H1 (cell line): ENCODE results near the gene OR52N2. TPM values are rescaled to one million over a fixed set of nuclear protein-coding genes. Genes with fewer than 3 reads are reported as not detected.

Source experiments
- CTCF ChIA-PET: fragments of 300-600 bp; sonication (Branson Sonifier 250); formaldehyde crosslinking; loops from one replicate; lab custom pipeline; 2021; ENCODE audit not compliant: partially characterized antibody; lab: Charles Lee
- POLR2A ChIA-PET: fragments of 300-600 bp; sonication (Branson Sonifier 250); formaldehyde crosslinking; loops from one replicate; lab custom pipeline; 2021; ENCODE audit warnings: inconsistent platforms; ENCODE audit not compliant: partially characterized antibody; lab: Charles Lee
- DNase-seq, 2 experiments: peaks; one replicate each; pipeline versions ENCODE4 v3.0.0 to v3.0.0-alpha.2; 2010 to 2022; ENCODE audit warnings: low spot score in 2 of 2, low read depth in 1 of 2, mixed read lengths in 1 of 2
- FAIRE-seq: peaks from 2 replicates; lab custom pipeline; 2011; peaks lifted over from hg19 to GRCh38; lab: Jason Lieb, UNC
- H2AFZ ChIP-seq: 2 replicates; pipeline ENCODE4 v1.8.1; 2012; ENCODE audit warnings: low read length, inconsistent platforms
- H2AK5ac ChIP-seq: 2 replicates; pipeline ENCODE4 v1.6.1; 2013; ENCODE audit warnings: low read depth, low read length
- H2BK120ac ChIP-seq: replicated peaks from 2 replicates; pipeline ENCODE3; 2013; ENCODE audit warnings: low read depth, low read length, inconsistent platforms
- H2BK12ac ChIP-seq: 2 replicates; pipeline ENCODE4 v1.6.1; 2013; ENCODE audit warnings: low read depth, low read length
- H2BK15ac ChIP-seq: 2 replicates; pipeline ENCODE4 v1.6.1; 2013; ENCODE audit warnings: low read length
- H2BK20ac ChIP-seq: 2 replicates; pipeline ENCODE4 v1.6.1; 2013; ENCODE audit warnings: low read length
- H2BK5ac ChIP-seq: 2 replicates; pipeline ENCODE4 v1.6.1; 2013; ENCODE audit warnings: low read depth, low read length
- H3K14ac ChIP-seq: 2 replicates; pipeline ENCODE4 v1.6.1; 2013; ENCODE audit warnings: inconsistent platforms; ENCODE audit not compliant: insufficient read length
- H3K18ac ChIP-seq: 2 replicates; pipeline ENCODE4 v1.6.1; 2013; ENCODE audit warnings: low read length; ENCODE audit errors: extremely low read depth
- H3K23ac ChIP-seq: 2 replicates; pipeline ENCODE4 v1.6.1; 2013; ENCODE audit warnings: inconsistent platforms; ENCODE audit not compliant: insufficient read length
- H3K23me2 ChIP-seq: 2 replicates; pipeline ENCODE4 v1.6.1; 2013; ENCODE audit warnings: low read depth, low read length
- H3K27ac ChIP-seq: 2 replicates; pipeline ENCODE4 v1.6.1; 2011; ENCODE audit warnings: low read depth, low read length, inconsistent platforms
- H3K27me3 ChIP-seq, 4 experiments: replicated peaks in 1 of 4; 1 replicate in 1 of 4; 2 replicates in 3 of 4; pipeline versions ENCODE4 v1.6.1 to v1.8.1; 2011 to 2013; ENCODE audit warnings: low read length in 3 of 4, mild to moderate bottlenecking in 3 of 4, inconsistent platforms in 2 of 4, mixed read lengths in 2 of 4, moderate library complexity in 1 of 4; ENCODE audit not compliant: control insufficient read depth in 3 of 4, insufficient read depth in 3 of 4; ENCODE audit errors: extremely low read depth in 1 of 4
- H3K36me3 ChIP-seq, 4 experiments: 2 replicates each; pipeline versions ENCODE4 v1.6.1 to v1.8.1; 2011 to 2013; ENCODE audit warnings: mild to moderate bottlenecking in 4 of 4, low read length in 3 of 4, moderate library complexity in 2 of 4, control low read depth in 1 of 4, inconsistent platforms in 1 of 4; ENCODE audit not compliant: insufficient read depth in 4 of 4, control insufficient read depth in 2 of 4
- H3K4ac ChIP-seq: replicated peaks from 2 replicates; pipeline ENCODE3; 2013; ENCODE audit warnings: low read length, low read depth, mixed read lengths, inconsistent platforms; ENCODE audit not compliant: insufficient read length
- H3K4me1 ChIP-seq, 4 experiments: replicated peaks in 1 of 4; 1 replicate in 1 of 4; 2 replicates in 3 of 4; pipeline versions ENCODE4 v1.6.1 to v1.8.1; 2011 to 2013; ENCODE audit warnings: low read length in 3 of 4, inconsistent platforms in 2 of 4, mixed read lengths in 1 of 4; ENCODE audit not compliant: insufficient read depth in 4 of 4, control insufficient read depth in 3 of 4
- H3K4me2 ChIP-seq, 2 experiments: 2 replicates each; pipeline versions ENCODE4 v1.6.1 to v1.8.1; 2011 to 2013; ENCODE audit warnings: low read depth in 2 of 2, low read length in 2 of 2, control low read depth in 1 of 2, inconsistent platforms in 1 of 2, mild to moderate bottlenecking in 1 of 2; ENCODE audit not compliant: insufficient read depth in 1 of 2
- H3K4me3 ChIP-seq, 4 experiments: fragments of 200-600, 300-600 bp in 1 of 4; sonication (generic), shearing (Covaris generic), sonication (Bioruptor Twin) in 1 of 4; 2 replicates each; pipeline versions ENCODE4 v1.5.1 to v1.8.1; 2011 to 2016; ENCODE audit warnings: low read length in 4 of 4, low read depth in 3 of 4, control low read depth in 2 of 4, inconsistent platforms in 2 of 4, mild to moderate bottlenecking in 2 of 4, mixed read lengths in 1 of 4, moderate library complexity in 1 of 4; ENCODE audit not compliant: insufficient read depth in 2 of 4; ENCODE audit errors: extremely low read depth in 1 of 4
- H3K56ac ChIP-seq: replicated peaks from 2 replicates; pipeline ENCODE3; 2013; ENCODE audit warnings: low read depth, mild to moderate bottlenecking, mixed read lengths, low read length, inconsistent platforms; ENCODE audit not compliant: insufficient read length
- H3K79me1 ChIP-seq: 2 replicates; pipeline ENCODE4 v1.6.1; 2013; ENCODE audit warnings: low read depth, low read length, control low read depth
- H3K79me2 ChIP-seq, 2 experiments: 2 replicates each; pipeline versions ENCODE4 v1.6.1 to v1.8.1; 2012 to 2013; ENCODE audit warnings: low read length in 2 of 2, mild to moderate bottlenecking in 2 of 2, inconsistent platforms in 1 of 2; ENCODE audit not compliant: insufficient read depth in 2 of 2, control insufficient read depth in 1 of 2
- H3K9ac ChIP-seq, 4 experiments: replicated peaks in 1 of 4; 1 replicate in 1 of 4; 2 replicates in 3 of 4; pipeline versions ENCODE4 v1.6.1 to v1.8.1; 2011 to 2013; ENCODE audit warnings: low read depth in 3 of 4, low read length in 3 of 4, control low read depth in 2 of 4, mild to moderate bottlenecking in 2 of 4, moderate library complexity in 2 of 4, inconsistent platforms in 1 of 4; ENCODE audit errors: extremely low read depth in 1 of 4
- H3K9me3 ChIP-seq, 2 experiments: 2 replicates each; pipeline versions ENCODE4 v1.6.1 to v1.8.1; 2012 to 2013; ENCODE audit warnings: mild to moderate bottlenecking in 2 of 2, moderate library complexity in 2 of 2, control low read depth in 1 of 2, inconsistent platforms in 1 of 2, low read depth in 1 of 2, low read length in 1 of 2, mixed read lengths in 1 of 2; ENCODE audit not compliant: insufficient read depth in 2 of 2
- H4K20me1 ChIP-seq, 2 experiments: replicated peaks in 1 of 2; 2 replicates each; pipeline versions ENCODE3 to v1.8.1; 2011 to 2013; ENCODE audit warnings: inconsistent platforms in 2 of 2, low read length in 2 of 2, mild to moderate bottlenecking in 1 of 2; ENCODE audit not compliant: insufficient read depth in 2 of 2, control insufficient read depth in 1 of 2
- H4K5ac ChIP-seq: 2 replicates; pipeline ENCODE4 v1.6.1; 2013; ENCODE audit warnings: low read length, low read depth, mixed read lengths, inconsistent platforms; ENCODE audit not compliant: insufficient read length
- H4K8ac ChIP-seq: 2 replicates; pipeline ENCODE4 v1.8.0; 2013; ENCODE audit warnings: mild to moderate bottlenecking, moderate library complexity, low read length, inconsistent platforms; ENCODE audit not compliant: insufficient read depth; ENCODE audit errors: extremely low read depth
- H4K91ac ChIP-seq: replicated peaks from 2 replicates; pipeline ENCODE3; 2013; ENCODE audit warnings: low read length, mixed read lengths, inconsistent platforms; ENCODE audit not compliant: insufficient read length
- ASH2L ChIP-seq: fragments of 200-600, 300-600 bp; sonication (generic); IDR thresholded peaks from one replicate; pipeline ENCODE4 v1.7.1; 2017; ENCODE audit warnings: low read length
- BCL11A ChIP-seq, 2 experiments: IDR thresholded peaks; one replicate each; pipeline ENCODE4 v1.6.1; 2011; ENCODE audit warnings: low read depth in 2 of 2, low read length in 2 of 2, mild to moderate bottlenecking in 2 of 2
- CEBPB ChIP-seq: IDR thresholded peaks from 2 replicates; pipeline ENCODE4 v1.6.1; 2012; ENCODE audit warnings: low read depth, low read length
- CREB1 ChIP-seq: IDR thresholded peaks from 2 replicates; pipeline ENCODE4 v1.6.1; 2012; ENCODE audit warnings: inconsistent platforms
- EZH2 ChIP-seq: fragments of 200-600 bp; sonication (generic); IDR thresholded peaks from 2 replicates; pipeline ENCODE4 v1.7.1; 2012; ENCODE audit warnings: low read depth, mild to moderate bottlenecking, moderate library complexity, low read length, inconsistent platforms; ENCODE audit not compliant: severe bottlenecking
- HDAC2 ChIP-seq, 2 experiments: fragments of 300-600 bp in 1 of 2; sonication (generic) in 1 of 2; IDR thresholded peaks; 2 replicates each; pipeline ENCODE4 v1.6.1; 2011 to 2012; ENCODE audit warnings: low read depth in 2 of 2, low read length in 2 of 2, mild to moderate bottlenecking in 2 of 2, moderate library complexity in 2 of 2, borderline replicate concordance in 1 of 2, inconsistent platforms in 1 of 2
- PHF8 ChIP-seq: fragments of 200-600 bp; sonication (generic); conservative IDR thresholded peaks from 2 replicates; pipeline ENCODE4 v1.7.1; 2012; ENCODE audit warnings: low read depth, mild to moderate bottlenecking, inconsistent platforms, low read length, moderate library complexity
- RAD21 ChIP-seq, 2 experiments: IDR thresholded peaks in 1 of 2; conservative IDR thresholded peaks in 1 of 2; 2 replicates each; pipeline ENCODE4 v1.6.1; 2011; ENCODE audit warnings: low read depth in 2 of 2, low read length in 2 of 2, improper control_type of control experiment in 1 of 2, inconsistent platforms in 1 of 2, mild to moderate bottlenecking in 1 of 2, moderate library complexity in 1 of 2
- TAF7 ChIP-seq: optimal IDR thresholded peaks from 2 replicates; pipeline ENCODE3; 2011; ENCODE audit warnings: low read depth, mild to moderate bottlenecking, inconsistent platforms, low read length, moderate library complexity, borderline replicate concordance
- WGBS, 2 experiments: shearing (Covaris generic) in 1 of 2; methylation state at CpG; one replicate each; pipeline versions ENCODE4 v1.1.6 to v1.1.7; 2013 to 2015; ENCODE audit warnings: low lambda C conversion rate in 2 of 2, mixed read lengths in 2 of 2, inconsistent platforms in 1 of 2, low coverage in 1 of 2, missing lambda C conversion rate in 1 of 2; ENCODE audit not compliant: insufficient replicate concordance in 2 of 2, insufficient coverage in 1 of 2, insufficient read length in 1 of 2; ENCODE audit errors: extremely low coverage in 1 of 2, missing lambda C conversion rate in 1 of 2; 5-methylcytosine and 5-hydroxymethylcytosine counted together
- long read RNA-seq, 2 experiments: library from RNA in 1 of 2; library from capped mRNA in 1 of 2; stranded (forward); transcript quantifications; one replicate each; pipeline ENCODE4 v2.0.0, GENCODE V29; 2021; ENCODE audit warnings: inconsistent platforms in 1 of 2
- polyA minus RNA-seq, 3 experiments: library from RNA; depleted of rRNA, polyadenylated mRNA; stranded (reverse); fragments of >200 nt; gene quantifications; 1 replicate in 2 of 3; 2 replicates in 1 of 3; pipeline ENCODE4 v1.2.3, GENCODE V29; 2011
- polyA plus RNA-seq, 7 experiments: library from polyadenylated mRNA; depleted of rRNA in 3 of 7; stranded (reverse) in 5 of 7; unstranded in 2 of 7; fragments of >200 nt in 5 of 7; fragments of 200-250 nt in 2 of 7; gene quantifications; 1 replicate in 5 of 7; 2 replicates in 1 of 7; 4 replicates in 1 of 7; pipeline versions ENCODE4 v1.2.1 to v1.2.3, GENCODE V29; 2011 to 2013; ENCODE audit warnings: missing spikeins in 2 of 7, mixed read lengths in 2 of 7
- total RNA-seq: library from RNA; stranded (reverse); fragmentation: NEBNext Ultra II Directional; extraction: Animal tissue kit (Norgen Biotek cat#: 25700); gene quantifications from 2 replicates; pipeline ENCODE4 v1.2.1, GENCODE V29; 2021

Gene OR52N2
- total RNA-seq (0.33 and 0.39 TPM in 2 replicates), polyA plus RNA-seq (2011; rRNA removed) (3.8 and 4.8 TPM in 2 replicates), polyA minus RNA-seq (2011; rRNA and poly(A)+ RNA removed) (1.5 and 2.8 TPM in 2 replicates)
- polyA plus RNA-seq (2011; cell fraction: cytosol; rRNA removed): 1.7 TPM
- 1.7 TPM for polyA plus RNA-seq (2011; cell fraction: nucleus; rRNA removed)
- 0.48 to 1.0 TPM (median 0.60 TPM) in 4 replicates for polyA plus RNA-seq (2012, experiment 1 of 2)
- polyA plus RNA-seq (2012, experiment 2 of 2): not detected
- 0.49 TPM for polyA plus RNA-seq (2013, experiment 1 of 2)
- polyA plus RNA-seq (2013, experiment 2 of 2): 0.22 TPM
- polyA minus RNA-seq (2011; cell fraction: cytosol; rRNA and poly(A)+ RNA removed): not detected
- 0.60 TPM for polyA minus RNA-seq (2011; cell fraction: nucleus; rRNA and poly(A)+ RNA removed)
- long read RNA-seq, experiment 1, partial matches to known transcripts: 0 of 1 reads
- long read RNA-seq, experiment 1, other reads (novel, unspliced or antisense): 0 of 1 reads
- long read RNA-seq, experiment 2: 0 reads

- H3K9ac ChIP-seq: peak within 1 kb of the TSS in 3 of 4 experiments; percentile 54 to 64 (median 58); a peak in 6 of 7 replicates
- H2BK20ac ChIP-seq: no peak within 1 kb of the TSS
- H3K27ac ChIP-seq: no peak within 1 kb of the TSS
- no peaks in the 10 kb centered on the region for H3K27me3 ChIP-seq
- H3K79me2 ChIP-seq: no peaks in the 10 kb centered on the region
- peaks cover 0 to 7% (median 1%) of the 10 kb centered on the region in 4 experiments; a peak in 2 of 7 replicates for H3K4me1 ChIP-seq
- peak within 1 kb of the TSS; percentile 98 for H2AFZ ChIP-seq
- peak within 1 kb of the TSS; percentile 75 to 83 for H3K4me2 ChIP-seq
- H2BK120ac ChIP-seq: no peak within 1 kb of the TSS
- H3K9me3 ChIP-seq: no peaks in the 10 kb centered on the region
- no peak within 1 kb of the TSS for H2AK5ac ChIP-seq
- no peaks in the 10 kb centered on the region for H3K79me1 ChIP-seq
- DNase-seq: peak in 1 of 2 experiments; percentile 85
- no peaks in the 10 kb centered on the region for H3K36me3 ChIP-seq
- peak within 1 kb of the TSS; percentile 16; the same call in 1 of the 2 replicates for H4K8ac ChIP-seq
- H3K23me2 ChIP-seq: peaks cover 5% of the 10 kb centered on the region; the same call in 1 of the 2 replicates
- FAIRE-seq: peak; percentile 97
- CTCF ChIA-PET: interaction anchor here (0.7 to 1.7 kb wide), 7 partner anchors 13 to 342 kb away, joined by 3 to 7 read pairs (median 4); no protein-coding TSS in a partner anchor
- H3K14ac ChIP-seq: no peak within 1 kb of the TSS
- H2BK12ac ChIP-seq: peak within 1 kb of the TSS; percentile 83; the same call in 1 of the 2 replicates
- 4% methylated on average over 24 of the region's 24 CpGs; no CpG with 5 or more reads in 1 of the 2 experiments for WGBS, 2 experiments
- no peak within 1 kb of the TSS for H3K56ac ChIP-seq
- H3K4ac ChIP-seq: no peak within 1 kb of the TSS
- H2BK15ac ChIP-seq: no peak within 1 kb of the TSS
- no peak within 1 kb of the TSS for H4K91ac ChIP-seq
- POLR2A ChIA-PET: no interaction called here
- H4K5ac ChIP-seq: no peak within 1 kb of the TSS
- H3K23ac ChIP-seq: no peak within 1 kb of the TSS
- peak within 1 kb of the TSS; percentile 18; the same call in 1 of the 2 replicates for H2BK5ac ChIP-seq
- peak within 1 kb of the TSS; percentile 10; the same call in 1 of the 2 replicates for H3K18ac ChIP-seq
- H4K20me1 ChIP-seq: no peaks in the 10 kb centered on the region
- H3K4me3 ChIP-seq: peak within 1 kb of the TSS; percentile 53 to 76 (median 73); a peak in 7 of 8 replicates
- TF ChIP-seq CREB1 (peak; percentile 82), HDAC2 (IDR thresholded peaks at IDR 0.05; ENCODE audit: borderline replicate concordance in 1 of 2, low read depth in 2 of 2, low read length in 2 of 2) (peak; percentile 71 to 74; a peak in 2 of 4 replicates), TAF7 (peak; percentile 35), EZH2 (no peak), PHF8 (peak; percentile 44; the same call in 1 of the 2 replicates), RAD21 (IDR thresholded peaks at IDR 0.05 in 1 of 2, conservative IDR thresholded peaks at IDR 0.05 in 1 of 2; ENCODE audit: low read depth in 2 of 2, low read length in 2 of 2) (peak; percentile 94 to 95), BCL11A (IDR thresholded peaks at IDR 0.05; ENCODE audit: low read depth in 2 of 2, low read length in 2 of 2) (no peak), ASH2L (peak; percentile 76), CEBPB (no peak)
Observed at GRCh38 chr11:5808500-5809121, at the start of gene OR52N2. Gene OR52N2 (plus strand): TSS chr11:5808924. CDS start chr11:5820336, 11,412 bp downstream.
